GM18870 (cell line): ENCODE results near the gene COL4A1.

ENCODE experiments used
- ATAC-seq: cut with Tn5 transposase; IDR thresholded peaks from one replicate; pipeline ENCODE4 v1.9.1; 2021; ENCODE audit warnings: moderate library complexity; ENCODE audit not compliant: unreplicated experiment

The COL4A1 gene

DNA sequence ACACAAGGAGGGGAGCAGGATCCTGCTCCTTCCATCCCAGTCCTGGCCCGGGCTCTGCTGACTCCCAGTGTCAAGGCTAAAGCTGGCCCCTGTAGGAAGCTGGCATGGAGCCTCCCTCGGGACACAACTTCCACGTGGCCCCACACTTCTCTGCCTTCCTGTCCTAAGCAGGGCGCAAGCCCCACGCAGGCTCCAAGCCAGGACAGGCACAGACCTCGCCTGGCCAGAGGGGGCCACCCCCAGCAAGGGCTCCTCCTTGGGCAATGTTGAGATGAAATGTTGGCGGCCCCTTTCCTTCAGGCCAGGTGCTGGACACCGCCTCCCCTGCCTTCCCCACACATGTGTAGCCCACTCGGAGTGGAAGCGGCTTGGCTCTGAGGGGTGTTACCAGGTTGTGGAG, 66.6 kb downstream of the COL4A1 start:
- ATAC-seq, result no peak

DNA sequence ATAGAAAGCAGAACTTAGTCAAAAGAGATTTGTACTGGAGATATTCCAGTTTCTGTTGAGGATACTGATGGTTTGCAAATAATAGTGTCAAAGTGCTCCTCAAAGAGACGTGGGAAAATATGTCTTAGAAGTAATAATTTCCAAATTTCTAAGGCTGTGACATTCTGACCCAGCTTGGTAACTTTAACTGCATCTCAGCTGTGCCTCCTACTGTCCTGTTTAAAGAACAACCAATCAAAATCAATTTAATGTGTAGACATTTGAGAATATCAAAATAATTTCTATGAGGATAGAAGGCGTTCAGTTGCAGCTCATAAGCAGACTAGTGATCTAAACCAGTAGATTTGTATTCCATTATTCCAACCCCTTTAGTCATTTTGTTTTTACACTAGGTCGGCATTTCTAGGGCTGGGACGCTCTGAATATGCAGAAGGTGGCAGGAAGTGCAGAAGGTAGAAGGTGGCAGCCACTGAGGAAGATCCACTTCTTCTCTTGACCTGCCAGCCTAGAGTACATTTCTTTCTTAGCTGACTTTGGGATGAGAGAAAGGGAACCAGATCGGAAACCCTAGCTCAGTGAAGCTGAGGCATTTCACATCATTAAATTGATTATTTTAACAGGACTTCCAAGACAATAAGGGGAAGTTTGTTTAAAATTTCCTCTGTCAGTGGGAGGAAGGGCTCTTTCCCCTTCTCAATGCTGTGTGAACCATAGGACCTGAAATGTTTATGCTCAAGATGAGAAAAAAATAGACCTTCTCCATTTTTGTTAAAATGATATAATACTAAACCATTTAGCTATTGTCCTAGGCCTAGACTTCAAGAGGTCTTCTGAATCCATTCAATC, 67.5 kb downstream of the COL4A1 start:
- ATAC-seq, result no peak

DNA sequence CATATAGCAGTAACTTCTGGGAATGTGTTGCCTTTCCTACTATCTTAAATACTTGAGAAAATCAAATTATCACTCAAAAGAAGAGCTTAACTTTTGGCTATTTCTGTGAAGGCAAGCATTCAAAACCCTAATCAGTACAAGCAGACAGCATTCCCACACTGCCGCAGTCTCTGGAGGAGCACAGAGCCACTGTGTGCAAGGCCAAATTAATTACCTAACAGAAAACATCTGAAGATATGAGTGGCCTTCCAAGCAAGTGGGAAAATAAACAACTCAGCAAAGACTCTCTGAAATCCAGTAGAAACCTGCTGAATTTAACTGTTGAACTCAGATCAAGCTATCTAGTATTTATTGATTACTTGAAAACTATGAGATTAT, 68.2 kb downstream of the COL4A1 start:
- no peak for ATAC-seq

DNA sequence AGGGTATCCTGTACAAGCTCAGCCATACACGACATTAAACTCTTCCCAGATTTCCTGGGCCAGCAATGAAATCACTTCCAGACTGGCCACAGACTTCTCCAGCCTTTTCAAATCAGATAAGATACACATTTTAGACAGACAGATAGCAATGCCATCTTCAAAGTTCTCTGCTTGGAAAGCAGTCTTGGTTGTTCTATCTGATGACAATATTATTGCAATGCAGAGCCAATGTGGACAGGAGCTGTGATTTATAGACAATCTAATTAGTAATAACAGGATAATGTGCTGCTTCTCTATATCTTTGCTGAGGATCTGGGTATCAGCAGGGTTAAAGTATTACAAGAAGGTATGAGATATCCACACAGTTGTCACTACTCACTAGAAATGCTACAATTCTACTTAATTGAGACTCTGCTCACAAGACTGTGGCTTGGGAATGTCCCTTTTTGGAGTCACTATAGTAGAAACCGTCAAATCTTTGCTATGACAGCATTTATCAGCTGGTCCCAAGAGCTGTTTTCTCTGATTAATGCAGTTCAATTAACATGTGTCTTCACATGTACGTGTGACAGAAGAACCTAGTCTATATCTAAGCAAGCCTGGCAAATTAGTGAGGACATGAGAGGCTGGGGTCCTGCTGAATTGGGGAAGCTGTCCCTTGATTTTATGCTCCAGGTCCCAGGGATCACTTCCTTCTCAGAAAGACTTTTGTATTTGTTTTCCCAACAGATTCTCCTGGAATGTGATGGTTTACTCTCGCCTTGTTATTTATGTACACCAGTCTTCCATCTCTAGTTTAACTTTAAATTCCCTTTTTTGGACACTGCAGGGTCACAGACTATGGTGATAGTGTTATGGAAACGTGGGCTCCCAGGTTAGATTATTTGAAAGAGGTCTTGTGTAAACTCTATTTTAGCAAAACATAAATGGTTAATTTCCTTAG, 68.8 kb downstream of the COL4A1 start:
- ATAC-seq, result no peak

DNA sequence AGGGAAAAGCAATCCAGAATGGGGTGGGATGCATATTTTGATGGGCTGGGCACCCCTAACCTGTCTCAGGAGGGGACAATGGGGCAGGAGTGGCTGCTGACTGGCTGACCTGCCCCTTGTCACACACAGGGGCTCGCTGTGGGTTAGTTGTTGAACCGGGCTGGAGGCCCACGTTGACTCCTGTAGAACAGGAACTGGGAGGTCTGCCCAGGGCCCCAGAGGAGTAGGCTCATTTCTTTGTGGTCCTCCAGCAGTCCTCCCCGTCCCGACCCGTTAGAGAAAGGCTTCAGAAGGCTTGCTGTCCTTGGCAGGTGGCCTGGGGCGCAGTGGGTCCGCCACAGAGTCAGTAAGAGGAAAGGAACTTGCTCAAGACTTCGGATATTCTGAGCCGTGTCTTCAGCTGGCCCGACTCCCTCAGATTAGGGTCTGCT, 70.1 kb downstream of the COL4A1 start:
- ATAC-seq, result no peak

DNA sequence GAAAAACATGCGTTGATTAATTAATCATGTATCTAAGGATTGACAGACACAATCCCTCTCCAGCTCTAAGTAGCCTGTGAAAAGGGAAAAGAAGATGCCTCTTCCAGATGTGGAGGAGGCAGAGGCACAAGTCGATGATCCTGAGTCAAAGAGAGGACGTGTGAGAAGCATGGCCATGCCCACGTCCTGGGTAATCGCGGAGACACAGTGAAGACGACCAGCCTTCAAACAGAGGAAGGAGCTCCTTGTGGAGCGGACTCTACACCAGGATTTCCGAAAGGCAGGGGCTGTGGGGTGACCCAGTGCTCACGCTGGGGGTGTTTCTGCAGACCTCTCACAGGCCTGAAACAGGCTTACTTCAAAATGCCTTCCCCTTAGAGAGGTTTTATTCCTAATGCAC, 70.5 kb downstream of the COL4A1 start:
- no peak for ATAC-seq

DNA sequence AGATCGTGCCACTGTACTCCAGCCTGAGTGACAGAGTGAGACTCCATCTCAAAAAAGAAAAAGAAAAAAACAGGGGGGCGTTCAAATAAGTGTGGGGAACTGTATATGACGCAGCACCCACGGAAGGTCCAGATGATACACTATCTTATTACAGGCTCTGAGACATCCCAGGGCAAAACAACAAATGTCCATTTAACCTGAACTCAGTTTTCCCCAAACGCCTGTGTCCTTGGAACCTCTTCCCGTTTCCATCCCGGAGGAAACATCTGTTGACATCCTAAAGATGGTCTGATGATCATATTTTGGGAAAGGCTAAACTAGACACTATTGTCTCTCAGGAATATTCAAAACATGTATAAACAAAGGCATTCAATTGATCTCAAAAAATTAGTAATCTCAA, 72.4 kb downstream of the COL4A1 start:
- ATAC-seq, result no peak

DNA sequence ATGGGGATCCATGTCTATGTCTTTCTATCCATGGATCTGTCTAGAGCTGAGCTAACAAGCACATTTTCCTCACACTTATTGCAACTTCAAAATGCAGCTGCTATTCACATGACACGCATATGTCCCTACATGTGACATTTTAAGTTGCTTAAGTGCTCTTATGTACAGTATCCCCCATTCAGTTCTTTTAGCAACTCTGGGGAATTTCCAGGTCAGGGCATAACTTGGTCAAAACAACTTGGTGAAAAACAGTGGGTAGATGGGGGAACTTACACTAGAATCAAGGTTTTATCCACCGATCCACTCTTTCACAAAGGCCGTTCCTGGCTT, 73.0 kb downstream of the COL4A1 start:
- ATAC-seq, result no peak

DNA sequence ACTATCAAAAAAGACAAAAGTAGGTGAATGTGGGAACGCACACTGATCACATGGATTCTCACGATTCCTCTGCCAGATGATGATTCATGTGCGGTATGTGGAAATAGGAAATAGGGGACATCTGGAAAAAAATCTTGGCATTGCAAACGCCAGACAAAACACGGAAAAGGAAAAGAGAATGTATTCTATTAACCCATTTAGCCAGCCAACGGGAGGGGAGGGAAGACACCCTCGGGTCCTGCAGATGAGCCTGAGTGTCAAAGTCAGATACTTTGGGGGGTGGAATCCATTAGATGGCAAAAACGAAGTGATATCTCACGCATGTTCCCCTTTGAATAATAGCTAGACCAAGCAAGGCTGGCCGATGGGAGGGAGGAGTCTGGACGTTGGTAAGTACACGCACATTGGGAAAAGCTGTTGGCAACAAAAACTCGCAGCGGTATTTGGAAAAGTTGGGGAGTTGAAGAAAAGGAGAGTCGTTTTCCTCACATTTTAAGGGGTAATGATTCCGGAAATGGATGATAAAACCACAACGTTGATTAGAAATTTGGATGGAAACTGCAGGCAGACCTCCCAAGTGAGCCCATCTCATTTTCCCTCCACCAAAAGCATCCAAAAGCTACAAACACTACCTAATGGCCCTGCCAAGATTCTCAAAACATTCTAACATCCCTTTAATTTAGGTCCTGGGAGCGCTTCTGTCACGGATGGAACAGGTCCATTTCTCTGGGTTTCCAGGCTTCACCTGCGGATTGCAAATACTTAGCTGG, 73.6 kb downstream of the COL4A1 start:
- no peak for ATAC-seq

DNA sequence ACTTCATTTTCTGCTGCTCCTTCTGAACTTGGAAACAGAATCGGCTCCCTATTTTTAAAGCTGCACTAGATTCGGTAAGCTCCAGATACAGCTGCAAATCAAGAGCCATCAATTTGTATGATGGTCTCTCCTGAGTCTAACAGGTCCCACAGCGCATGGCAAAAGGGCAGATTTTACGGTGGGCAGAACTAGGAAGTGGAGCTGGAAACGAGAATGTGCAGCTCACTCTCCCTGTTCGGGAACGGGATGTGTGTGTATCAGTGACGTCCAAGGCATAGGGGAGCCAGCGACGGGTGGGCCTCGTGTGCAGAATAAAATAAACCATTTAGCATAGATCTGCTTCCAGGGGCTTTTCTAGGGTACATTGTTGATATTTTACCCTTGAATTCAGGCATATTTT, 74.2 kb downstream of the COL4A1 start:
- ATAC-seq, result no peak

DNA sequence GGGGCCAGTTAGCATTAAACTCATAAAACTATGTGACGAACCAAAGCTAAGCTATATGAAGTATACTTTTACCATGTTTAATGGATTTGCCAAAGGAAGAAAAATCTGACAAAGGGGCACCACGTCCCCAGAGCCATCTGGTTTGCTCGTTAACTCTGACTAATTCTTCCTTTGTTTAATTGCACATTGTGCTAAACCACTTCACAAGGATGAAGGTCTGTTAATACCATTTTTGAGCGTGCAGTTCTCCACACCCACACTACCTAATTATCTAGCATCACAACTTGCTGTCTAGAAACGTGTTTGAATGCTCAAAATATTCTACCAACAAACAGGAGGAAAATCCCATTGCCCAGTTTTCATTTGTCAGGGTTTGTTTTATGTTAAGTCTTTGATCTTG, 74.8 kb downstream of the COL4A1 start:
- ATAC-seq, result no peak

DNA sequence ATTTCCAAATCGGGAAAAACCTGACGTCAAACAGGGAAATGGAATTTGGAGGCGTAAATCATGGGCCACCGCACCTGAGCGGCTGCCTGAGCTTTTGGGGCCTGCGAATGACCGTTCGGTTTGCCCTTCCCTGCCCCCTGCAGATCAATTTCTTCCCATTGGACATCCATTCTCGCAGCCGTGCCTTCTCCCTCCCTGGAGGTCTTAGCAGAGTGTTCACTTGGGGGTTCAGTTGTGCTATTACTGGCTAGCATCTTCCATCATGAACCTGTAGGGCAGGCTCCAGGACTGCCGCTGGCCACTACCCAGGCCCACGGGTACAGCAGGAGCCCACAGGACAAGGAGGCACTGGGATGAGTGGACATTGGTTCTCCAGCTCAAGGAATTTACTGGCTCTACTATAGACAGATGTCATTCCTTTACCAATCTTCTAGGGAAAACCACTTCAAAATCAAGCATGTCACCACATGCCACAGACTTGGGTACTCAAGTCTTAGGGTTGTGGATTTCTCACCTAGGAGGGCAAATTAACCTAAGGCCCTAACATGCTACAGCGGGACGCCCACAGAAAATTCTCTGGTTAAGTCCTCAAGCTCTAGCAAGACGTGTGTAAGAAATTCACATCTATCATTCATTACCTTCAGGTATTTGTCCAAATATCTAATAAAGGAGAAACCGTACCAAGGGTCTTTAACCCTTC, 75.5 kb downstream of the COL4A1 start:
- ATAC-seq, result no peak

DNA sequence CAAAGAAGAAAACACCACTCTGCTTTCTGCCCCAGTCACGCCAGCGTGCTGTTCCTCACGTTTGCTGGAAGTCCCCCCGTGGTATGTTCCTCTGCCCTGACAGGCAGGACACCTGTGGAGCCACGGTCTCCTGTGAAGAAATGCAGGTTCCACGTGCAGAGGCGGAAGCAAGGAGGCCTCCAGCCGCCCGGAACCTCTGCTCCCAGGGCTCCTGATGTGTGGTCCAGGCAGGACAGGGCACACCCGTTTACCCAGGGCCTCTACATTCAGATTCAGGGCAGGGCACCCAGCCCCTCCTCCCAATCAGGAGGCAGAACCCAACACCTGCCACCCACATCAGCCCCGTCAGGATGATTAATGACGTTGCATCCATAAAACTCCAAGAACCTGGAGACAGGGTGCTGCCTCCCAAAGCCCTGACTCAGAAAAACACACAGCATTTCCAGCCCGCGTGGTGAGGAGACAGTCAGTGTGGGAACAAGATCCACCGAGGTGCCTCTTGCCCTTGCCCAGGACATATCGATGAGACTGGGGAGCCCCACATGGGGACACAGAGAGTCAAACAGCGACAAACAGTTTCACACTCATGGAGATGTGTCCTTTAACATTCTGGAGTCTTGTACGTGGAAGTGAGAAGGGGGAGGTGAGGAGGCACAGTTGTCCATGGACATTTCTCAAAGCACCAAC, 76.2 kb downstream of the COL4A1 start:
- no peak for ATAC-seq

DNA sequence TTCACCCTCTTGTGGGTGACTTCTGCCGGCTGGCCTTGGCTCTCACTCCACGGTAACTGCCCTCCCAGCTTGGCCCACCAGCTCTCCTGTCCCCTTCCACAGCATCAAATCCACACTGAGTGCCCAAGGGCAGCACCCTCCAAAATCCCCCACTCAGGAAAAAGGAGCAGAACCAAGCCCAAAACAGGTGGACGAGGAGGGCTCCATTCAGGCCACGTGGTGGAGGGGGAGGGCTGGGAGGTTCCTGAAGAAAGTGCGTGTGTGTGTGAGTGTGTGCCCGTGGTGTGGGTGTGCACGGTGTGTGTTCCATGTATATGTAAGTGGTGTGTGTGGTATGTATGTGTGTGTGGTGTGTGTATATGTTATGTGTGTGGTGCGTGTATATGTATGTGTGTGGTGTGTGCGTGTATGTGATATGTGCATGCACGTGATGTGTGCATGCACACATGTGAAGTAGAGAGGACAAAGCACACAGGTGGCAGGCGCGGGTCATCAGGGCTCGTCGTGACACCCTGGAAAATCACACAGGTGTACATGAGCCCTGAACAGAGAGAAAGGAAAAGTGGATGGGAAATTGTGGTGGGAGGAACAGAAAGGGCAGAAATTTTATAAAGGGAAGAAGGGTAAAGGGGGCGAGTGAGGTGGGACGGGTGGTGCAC, 76.9 kb downstream of the COL4A1 start:
- ATAC-seq, result no peak

DNA sequence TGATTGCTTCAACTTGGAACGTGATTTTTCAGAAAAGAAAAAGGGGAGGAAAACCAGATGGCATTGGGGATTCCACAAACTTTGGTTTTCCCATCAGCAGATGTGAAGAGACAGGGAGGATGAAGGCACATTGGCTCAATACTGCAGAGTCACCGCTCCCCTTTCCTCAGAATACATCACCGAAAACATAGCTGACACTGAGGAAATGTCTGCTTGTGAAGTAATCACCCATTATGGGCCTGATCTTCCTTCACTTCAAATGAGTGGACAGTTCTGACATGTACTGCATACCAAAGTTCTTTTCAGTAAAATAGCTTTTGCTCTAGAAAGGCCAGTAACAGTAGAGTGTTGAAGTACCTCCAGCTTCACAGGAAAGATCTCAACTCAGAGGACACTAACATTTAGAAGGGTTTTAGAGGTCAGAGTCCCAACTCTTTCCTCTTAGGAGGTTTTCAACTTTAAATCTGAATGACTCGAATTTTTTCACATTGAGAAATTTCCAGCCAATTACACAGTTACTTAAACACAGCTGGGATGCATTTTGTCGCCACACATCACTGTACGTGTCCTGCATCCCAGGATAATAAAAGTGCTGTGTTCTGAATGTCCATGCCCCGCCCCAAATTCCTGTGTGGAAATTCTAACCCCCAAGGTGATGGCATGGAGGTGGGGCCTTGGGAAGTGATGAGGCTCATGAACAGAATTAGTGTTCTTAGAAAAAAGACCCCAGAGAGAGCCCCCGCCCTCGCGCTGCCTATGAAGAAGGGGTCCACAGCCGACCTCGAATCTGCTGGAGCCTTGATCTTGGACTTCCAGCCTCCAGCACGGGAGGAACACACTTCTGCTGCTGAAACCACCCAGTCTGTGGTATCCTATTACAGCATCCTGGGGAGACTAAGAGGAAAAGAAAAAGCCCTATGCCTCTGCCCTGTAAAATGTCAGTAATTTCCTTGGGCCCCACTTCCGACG, 77.7 kb downstream of the COL4A1 start:
- ATAC-seq, result no peak

DNA sequence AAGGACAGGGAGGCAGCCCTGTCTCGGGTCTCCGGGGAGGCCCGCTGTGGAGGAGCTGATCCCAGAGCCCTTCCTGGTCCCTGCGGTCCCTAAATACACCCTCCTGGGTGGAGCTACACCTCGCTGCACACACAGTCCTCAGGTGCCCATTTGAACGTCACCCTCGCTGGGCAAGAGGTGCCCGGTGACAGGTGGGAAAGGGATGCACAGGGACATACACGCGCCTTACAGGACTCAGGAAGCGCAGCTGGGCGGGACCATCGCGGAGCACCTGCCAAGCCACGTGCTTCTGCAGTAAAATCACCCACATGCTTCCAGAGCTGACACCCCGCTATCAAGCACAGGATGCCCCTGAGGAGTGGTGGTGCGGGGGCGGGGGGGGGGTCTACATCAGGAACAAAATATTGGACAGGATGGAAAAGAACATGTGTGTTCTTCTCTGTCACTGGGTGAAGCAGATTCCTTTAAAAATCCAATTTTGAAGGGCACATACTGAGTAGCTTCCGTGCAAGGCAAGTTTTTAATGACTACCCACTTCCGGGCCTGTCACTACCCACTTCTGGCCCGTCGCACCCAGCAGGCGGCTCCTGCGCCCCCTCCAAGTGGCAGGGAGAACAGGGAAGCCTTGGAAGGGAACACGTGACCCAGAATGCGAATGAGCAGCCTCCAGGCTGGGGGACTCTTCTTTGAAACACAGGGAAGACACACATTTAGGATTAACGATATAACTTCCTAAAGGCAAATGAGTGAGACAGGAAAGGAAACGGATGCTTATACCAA, 78.9 kb downstream of the COL4A1 start:
- ATAC-seq, result no peak

DNA sequence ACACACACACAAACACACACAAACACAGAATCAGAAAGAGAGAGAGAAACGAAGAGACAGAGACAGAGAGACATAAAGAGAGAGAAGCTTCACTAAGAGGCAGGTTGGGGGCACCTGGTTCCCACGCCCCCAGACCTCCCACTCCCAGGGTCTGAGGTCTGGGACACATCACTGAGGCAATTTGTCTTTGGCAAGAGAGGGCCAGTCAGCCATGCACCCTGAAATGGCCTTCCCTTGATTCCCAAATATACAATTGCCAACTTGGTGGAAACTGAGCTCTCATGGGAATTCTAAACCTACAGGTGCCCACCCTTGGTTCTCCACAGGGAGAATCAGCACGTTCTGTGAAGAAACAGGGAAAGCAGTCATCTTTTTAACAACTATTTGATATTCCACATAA, 79.5 kb downstream of the COL4A1 start:
- ATAC-seq, result no peak
